ENCODE data around the gene SNTA1. TPM values are rescaled to one million over a fixed set of nuclear protein-coding genes. Genes with fewer than 3 reads are reported as not detected.
A peak's percentile ranks its signal among the peaks of the same experiment; 100 is the strongest.
"Not testable (repeated sequence)": the region's sequence is repeated elsewhere in the genome, so short reads cannot be mapped to it uniquely, and the experiment has no call there.

SNTA1 gene
- total and polyA plus RNA-seq, 8 donors = 6.1 to 12.7 (median 10.2) TPM

DNA sequence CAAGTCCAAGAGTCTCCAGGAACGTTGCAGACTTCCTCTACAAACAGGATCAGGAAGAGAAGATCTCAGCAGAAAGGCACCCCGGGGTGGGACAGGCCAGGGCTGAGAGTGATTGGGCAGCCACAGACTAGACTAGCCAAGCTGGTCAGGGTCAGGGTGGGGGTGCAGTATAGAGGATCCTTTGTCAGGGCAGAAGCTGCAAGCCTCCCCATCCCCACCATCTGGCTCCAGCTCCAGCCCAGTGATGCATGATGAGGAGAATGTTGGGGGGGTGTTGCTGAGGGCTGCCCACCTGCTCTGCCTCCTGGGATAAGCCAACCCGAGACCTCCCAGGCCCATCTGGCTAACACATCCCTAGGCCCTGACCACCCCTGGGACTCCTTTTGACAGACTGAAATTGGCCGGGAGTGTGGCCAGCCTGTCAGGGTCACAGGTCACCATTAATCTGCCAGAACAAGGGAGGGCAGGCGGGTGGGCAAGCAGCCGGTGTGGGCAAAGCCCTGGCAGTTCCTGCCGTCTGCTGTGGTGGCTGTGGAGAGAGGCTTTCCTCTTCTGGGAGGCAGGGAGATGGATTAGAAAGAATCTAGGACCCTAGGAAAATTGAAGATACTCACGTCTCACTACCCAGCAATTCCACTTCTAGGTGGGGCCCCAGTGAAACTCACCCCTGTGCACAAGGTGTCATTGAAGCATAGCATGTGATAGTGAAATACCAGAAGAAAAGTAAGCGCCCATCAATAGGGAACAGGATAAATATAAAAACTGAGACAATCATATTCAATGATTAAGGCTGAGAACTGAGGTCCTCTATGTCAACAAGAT, 22.1 kb upstream of the SNTA1 start:
- TF ChIP-seq, protein P1, sequence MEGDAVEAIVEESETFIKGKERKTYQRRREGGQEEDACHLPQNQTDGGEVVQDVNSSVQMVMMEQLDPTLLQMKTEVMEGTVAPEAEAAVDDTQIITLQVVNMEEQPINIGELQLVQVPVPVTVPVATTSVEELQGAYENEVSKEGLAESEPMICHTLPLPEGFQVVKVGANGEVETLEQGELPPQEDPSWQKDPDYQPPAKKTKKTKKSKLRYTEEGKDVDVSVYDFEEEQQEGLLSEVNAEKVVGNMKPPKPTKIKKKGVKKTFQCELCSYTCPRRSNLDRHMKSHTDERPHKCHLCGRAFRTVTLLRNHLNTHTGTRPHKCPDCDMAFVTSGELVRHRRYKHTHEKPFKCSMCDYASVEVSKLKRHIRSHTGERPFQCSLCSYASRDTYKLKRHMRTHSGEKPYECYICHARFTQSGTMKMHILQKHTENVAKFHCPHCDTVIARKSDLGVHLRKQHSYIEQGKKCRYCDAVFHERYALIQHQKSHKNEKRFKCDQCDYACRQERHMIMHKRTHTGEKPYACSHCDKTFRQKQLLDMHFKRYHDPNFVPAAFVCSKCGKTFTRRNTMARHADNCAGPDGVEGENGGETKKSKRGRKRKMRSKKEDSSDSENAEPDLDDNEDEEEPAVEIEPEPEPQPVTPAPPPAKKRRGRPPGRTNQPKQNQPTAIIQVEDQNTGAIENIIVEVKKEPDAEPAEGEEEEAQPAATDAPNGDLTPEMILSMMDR (IDR thresholded peaks at IDR 0.05) = no peak
- H3K36me3 ChIP-seq = no peaks in the 10 kb centered on the region
- DNase-seq = no peak
- H3K9me3 ChIP-seq = no peaks in the 10 kb centered on the region
- H3K27me3 ChIP-seq = no peaks in the 10 kb centered on the region
- ATAC-seq = no peak
- H3K27ac ChIP-seq = peak overlapping the region in 1 of 2 donors; percentile 8
- no peaks in the 10 kb centered on the region for H3K4me1 ChIP-seq
- H3K4me3 ChIP-seq = no peak overlapping the region
- intact Hi-C loops (cut with DNase I) = no loop called here

DNA sequence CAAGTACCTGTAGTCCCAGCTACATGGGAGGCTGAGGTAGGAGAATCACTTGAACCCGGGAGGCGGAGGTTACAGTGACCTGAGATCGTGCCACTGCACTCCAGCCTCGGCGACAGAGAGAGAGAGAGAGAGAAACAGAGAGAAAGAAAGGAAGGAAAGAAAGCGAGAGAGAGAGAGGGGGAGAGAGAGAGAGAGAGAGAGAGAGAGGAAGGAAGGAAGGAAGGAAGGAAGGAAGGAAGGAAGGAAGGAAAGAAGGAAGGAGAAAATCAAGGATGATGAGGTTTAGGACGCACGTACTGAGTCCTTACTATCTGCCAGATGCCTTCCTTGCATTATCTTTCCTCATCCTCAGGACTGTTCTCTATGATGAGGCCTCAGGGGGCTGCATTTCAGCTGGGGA, 21.2 kb upstream of the SNTA1 start:
- H3K9me3 ChIP-seq, H3K4me3 ChIP-seq, H3K4me1 ChIP-seq, DNase-seq, H3K36me3 ChIP-seq, H3K27me3 ChIP-seq, H3K27ac ChIP-seq, ATAC-seq: not testable (repeated sequence)
- intact Hi-C loops (cut with DNase I) = loop anchor here in 1 of 2 donors (5.0 kb wide), 1 partner anchor 188 kb away; no protein-coding TSS in a partner anchor

DNA sequence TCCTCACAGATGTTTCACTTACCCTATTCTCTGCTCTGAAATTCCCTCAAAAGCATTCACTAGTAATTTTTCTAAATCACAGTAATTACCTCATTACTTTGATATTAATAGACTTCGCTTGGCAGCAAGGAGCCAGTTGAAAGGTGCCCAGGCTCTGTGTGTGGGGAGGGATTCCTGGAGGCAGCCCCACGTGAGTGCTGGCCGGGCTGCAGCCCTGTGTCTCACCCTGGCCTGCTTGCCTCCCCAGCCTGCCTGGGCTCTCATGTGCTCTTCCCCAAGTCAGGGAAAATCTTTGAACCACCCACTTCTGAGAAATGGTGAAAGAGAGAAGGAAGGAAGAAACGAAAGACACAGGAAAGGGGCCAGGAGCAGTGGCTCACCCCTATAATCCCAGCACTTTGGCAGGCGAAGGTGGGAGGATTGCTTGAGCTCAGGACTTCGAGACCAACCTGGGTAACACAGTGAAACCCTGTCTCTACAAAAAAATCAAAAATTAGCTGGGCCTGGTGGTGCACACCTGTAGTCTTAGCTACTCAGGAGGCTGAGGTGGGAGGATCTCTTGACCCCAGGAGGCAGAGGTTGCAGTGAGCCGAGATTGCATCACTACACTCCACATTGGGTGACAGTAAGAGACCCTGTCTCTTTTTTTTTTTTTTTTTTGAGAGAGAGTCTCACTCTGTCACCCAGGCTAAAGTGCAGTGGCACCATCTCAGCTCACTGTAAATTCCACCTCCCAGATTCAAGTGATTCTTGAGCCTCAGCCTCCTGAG, 20.0 kb upstream of the SNTA1 start:
- Histone ChIP-seq H3K4me3 (no peak overlapping the region), H3K27ac (peak overlapping the region in 1 of 2 donors; percentile 18), H3K27me3 (no peaks in the 10 kb centered on the region), H3K36me3 (no peaks in the 10 kb centered on the region), H3K9me3 (no peaks in the 10 kb centered on the region), H3K4me1 (no peaks in the 10 kb centered on the region)
- DNase-seq (no peak), ATAC-seq (no peak)
- TF ChIP-seq, protein P1 (IDR thresholded peaks at IDR 0.05) = no peak
- intact Hi-C loops (cut with DNase I) = loop anchor here in 1 of 2 donors (5.0 kb wide), 1 partner anchor 189 kb away; no protein-coding TSS in a partner anchor

DNA sequence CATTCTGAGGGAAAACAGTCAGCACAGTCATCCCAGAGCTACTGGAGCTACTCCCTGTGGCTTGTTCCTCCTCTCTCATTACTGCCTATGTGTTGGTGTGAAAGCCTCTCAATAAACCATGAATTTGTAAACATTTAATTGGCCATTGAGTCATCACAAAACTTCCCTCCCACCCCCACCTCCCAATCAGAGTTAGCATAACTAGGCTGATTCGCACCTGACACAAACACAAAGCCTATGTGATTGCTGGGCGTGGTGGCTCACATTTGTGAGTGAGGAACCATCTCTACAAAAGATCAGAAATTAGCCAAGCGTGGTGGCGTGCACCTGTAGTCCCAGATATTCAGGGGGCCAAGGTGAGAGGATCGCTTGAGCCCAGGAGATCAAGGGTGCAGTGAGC, 17.1 kb upstream of the SNTA1 start:
- intact Hi-C loops (cut with DNase I) = loop anchor here in 1 of 2 donors (5.0 kb wide), 1 partner anchor 192 kb away; no protein-coding TSS in a partner anchor
- ATAC-seq = no peak
- Histone ChIP-seq H3K27ac (no peak overlapping the region), H3K27me3 (no peaks in the 10 kb centered on the region), H3K4me3 (no peak overlapping the region), H3K9me3 (no peaks in the 10 kb centered on the region), H3K4me1 (no peaks in the 10 kb centered on the region), H3K36me3 (no peaks in the 10 kb centered on the region)
- TF ChIP-seq, protein P1 (IDR thresholded peaks at IDR 0.05) = no peak
- no peak for DNase-seq

DNA sequence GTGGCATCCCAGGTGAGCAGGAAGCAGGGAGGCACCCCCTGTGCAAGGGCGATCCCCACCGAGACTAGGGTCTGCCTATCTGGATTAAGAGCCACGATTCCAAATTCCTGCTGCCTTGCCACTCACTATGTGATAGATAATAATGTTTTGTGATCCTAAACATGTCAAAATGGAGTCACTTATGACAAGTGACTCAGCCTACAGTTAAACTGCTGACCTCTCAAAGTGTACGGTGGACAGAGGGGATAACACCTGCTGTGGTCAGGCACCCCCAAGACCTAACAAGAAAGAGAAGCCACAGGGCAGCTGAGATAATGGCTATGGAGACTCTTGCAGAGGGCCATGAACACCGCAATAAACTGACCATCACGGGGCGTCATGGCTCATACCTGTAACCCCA, 16.0 kb upstream of the SNTA1 start:
- H3K4me3 ChIP-seq = no peak overlapping the region
- H3K27me3 ChIP-seq = no peaks in the 10 kb centered on the region
- TF ChIP-seq, protein P1 (IDR thresholded peaks at IDR 0.05) = no peak
- no peaks in the 10 kb centered on the region for H3K36me3 ChIP-seq
- no peaks in the 10 kb centered on the region for H3K4me1 ChIP-seq
- H3K27ac ChIP-seq = no peak overlapping the region
- ATAC-seq (no peak), DNase-seq (no peak)
- no peaks in the 10 kb centered on the region for H3K9me3 ChIP-seq
- intact Hi-C loops (cut with DNase I) = no loop called here

All from left lung (tissue), 10 donors.